ENCODE measurements around the gene GAS6. TPM values are rescaled to one million over a fixed set of nuclear protein-coding genes. Genes with fewer than 3 reads are reported as not detected.

GAS6 gene
- total and polyA plus RNA-seq, 11 donors = 96.7 to 438 (median 183) TPM

DNA sequence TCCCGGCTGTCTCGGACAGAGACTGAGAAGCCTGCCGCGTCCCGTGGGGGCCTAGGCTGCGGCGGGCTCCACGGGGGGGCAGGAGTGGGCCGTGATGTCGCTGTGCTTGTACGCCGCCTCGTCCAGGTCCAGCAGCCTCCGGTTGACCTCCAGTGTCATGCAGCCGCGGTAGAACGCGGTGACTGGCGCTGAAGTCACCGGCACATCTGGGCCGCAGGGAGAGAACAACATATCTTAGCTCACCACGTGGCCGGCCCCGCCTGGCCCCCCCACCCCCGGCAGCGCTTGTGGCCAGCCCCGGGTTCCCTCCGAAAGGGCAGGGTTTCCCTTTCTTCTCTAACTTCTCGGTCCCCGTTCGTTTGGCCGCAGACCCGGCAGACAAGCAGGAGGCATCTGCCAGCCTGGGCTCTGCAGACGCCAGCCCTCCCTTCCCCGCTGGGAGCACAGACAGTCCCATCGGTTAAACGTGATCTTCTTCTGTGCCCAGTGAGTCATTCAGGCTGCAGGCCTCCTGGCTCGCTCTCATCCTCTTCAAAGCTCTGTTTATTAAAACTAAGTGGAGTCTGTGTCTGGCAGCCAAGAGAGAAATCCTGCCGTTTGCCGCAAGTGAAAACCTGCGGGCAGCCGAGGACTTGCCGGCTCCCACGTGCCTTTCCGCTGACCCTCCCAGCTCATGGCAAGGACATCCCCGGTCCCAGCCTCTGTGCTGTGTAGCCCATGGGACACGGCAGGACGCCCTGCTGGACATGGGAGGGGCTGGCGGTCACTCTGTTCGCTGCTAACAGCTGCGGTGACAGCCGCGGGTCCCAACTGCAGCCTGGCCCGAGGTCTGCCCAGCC is 42.8 kb downstream of the GAS6 start:
- TF ChIP-seq, protein P1, sequence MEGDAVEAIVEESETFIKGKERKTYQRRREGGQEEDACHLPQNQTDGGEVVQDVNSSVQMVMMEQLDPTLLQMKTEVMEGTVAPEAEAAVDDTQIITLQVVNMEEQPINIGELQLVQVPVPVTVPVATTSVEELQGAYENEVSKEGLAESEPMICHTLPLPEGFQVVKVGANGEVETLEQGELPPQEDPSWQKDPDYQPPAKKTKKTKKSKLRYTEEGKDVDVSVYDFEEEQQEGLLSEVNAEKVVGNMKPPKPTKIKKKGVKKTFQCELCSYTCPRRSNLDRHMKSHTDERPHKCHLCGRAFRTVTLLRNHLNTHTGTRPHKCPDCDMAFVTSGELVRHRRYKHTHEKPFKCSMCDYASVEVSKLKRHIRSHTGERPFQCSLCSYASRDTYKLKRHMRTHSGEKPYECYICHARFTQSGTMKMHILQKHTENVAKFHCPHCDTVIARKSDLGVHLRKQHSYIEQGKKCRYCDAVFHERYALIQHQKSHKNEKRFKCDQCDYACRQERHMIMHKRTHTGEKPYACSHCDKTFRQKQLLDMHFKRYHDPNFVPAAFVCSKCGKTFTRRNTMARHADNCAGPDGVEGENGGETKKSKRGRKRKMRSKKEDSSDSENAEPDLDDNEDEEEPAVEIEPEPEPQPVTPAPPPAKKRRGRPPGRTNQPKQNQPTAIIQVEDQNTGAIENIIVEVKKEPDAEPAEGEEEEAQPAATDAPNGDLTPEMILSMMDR (IDR thresholded peaks at IDR 0.05) = peak in 6 of 12 donors; percentile 9 to 42 (median 21)
- TF ChIP-seq POLR2A (IDR thresholded peaks at IDR 0.05) = peak in 1 of 2 donors; percentile 20
- Histone ChIP-seq H3K4me3 (peak overlapping the region in 8 of 12 donors; percentile 8 to 33 (median 22)), H3K36me3 (peaks cover 4 to 44% (median 38%) of the 10 kb centered on the region in 9 donors), H3K27ac (peak overlapping the region; percentile 5 to 89 (median 83)), H3K9me3 (no peaks in the 10 kb centered on the region), H3K4me1 (peaks cover 19 to 66% (median 56%) of the 10 kb centered on the region in 12 donors), H3K27me3 (no peaks in the 10 kb centered on the region)
- WGBS, 4 donors = 8 to 18% (median 13%) methylated on average over 34 to 54 of the region's 54 CpGs
- DNase-seq (peak; percentile 78 to 90 (median 86)), ATAC-seq (peak; percentile 78 to 83 (median 82))
- intact Hi-C loops (cut with DNase I) = loop anchor here in 6 of 10 donors (1.0 to 5.0 kb wide), 4 partner anchors 16 to 42 kb away; partner anchors contain the start of gene GAS6 (in 3 of the 6)

DNA sequence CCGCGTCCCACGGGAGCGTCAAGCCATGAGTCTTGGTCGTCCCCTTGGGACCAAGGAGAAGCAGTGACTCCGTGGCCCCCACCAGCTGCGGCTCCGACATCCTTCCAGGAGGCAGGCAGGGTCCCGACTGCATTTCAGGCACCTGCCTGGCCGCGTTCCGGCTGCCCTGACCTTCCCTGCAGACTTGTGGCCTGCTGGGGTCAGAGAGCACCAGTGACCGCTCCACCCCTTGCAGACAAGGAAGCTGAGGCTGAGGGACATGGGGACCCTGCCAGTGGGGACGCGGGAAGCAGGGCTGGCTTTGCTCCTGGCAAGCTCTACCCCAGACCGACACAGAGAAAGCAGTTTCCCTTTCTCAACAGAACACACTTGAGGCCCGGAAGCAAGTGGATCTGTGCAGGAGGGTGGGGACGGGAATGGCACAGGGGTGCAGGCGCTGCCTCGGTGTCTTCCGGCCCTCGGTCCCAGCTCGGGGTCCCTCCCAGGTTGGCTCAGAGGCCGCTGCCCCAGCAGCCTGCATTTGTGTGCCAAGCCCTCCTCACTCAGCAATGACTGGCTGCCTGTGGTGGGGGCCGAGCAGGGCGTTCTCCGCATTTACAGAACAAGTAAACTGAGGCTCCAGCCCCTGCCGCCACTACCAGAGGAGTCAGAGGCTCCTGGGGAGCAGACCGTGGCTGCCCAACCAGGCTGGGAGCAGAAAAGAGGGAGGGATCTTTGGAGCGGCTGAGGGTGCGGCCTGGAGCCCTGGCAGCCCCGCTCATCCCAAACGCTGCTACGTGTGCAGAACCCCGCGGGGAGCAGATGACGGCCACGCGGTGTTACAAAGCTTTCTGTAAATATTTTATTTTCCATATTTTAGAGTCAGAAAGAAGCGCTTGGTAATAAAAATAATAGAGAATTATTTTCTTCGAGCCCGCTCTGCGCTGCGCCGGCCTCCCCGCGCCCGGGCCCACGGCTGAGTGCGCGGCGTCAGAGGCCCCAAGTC is 43.9 kb downstream of the GAS6 start:
- H3K27ac ChIP-seq = peak overlapping the region in 11 of 12 donors; percentile 65 to 89 (median 84)
- peak overlapping the region in 6 of 12 donors; percentile 22 to 33 (median 24) for H3K4me3 ChIP-seq
- 78 to 89% (median 86%) methylated on average over 42 to 52 of the region's 52 CpGs for WGBS, 4 donors
- H3K4me1 ChIP-seq = peaks cover 19 to 71% (median 58%) of the 10 kb centered on the region in 12 donors
- no peaks in the 10 kb centered on the region for H3K27me3 ChIP-seq
- TF ChIP-seq, protein P1 (IDR thresholded peaks at IDR 0.05) = no peak
- ATAC-seq = no peak
- intact Hi-C loops (cut with DNase I) = loop anchor here (2.0 to 5.0 kb wide), 7 partner anchors 17 to 407 kb away; partner anchors contain the start of gene GAS6 (in 5 of the 10)
- H3K36me3 ChIP-seq = peaks cover 4 to 34% (median 28%) of the 10 kb centered on the region in 9 donors
- no peaks in the 10 kb centered on the region for H3K9me3 ChIP-seq
- DNase-seq = peak in 1 of 5 donors; percentile 60

DNA sequence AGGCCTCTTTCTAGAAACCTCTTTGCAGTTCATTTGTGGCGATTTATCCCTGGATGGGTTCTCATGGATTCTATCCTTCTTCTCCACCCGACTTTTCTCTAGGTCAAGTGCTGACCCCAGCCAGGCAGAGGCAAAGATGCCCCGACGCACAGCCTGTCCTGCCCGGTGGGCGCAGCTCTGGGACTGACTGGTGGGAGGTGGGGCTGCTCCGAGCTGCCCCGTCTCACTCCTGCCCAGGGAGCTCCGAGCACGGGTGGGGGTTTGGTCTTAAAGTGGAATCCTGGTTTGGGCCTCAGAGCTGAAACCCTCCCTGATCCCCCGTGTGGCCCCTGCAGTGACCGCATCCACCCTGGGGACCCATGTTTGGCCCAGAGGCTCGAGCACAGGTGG is 44.5 kb downstream of the GAS6 start:
- Histone ChIP-seq H3K4me3 (peak overlapping the region in 1 of 12 donors; percentile 12), H3K9me3 (no peaks in the 10 kb centered on the region), H3K27me3 (no peaks in the 10 kb centered on the region), H3K27ac (peak overlapping the region in 5 of 12 donors; percentile 13 to 89 (median 87)), H3K36me3 (peaks cover 4 to 33% (median 22%) of the 10 kb centered on the region in 9 donors), H3K4me1 (peaks cover 19 to 71% (median 58%) of the 10 kb centered on the region in 12 donors)
- peak in 1 of 5 donors; percentile 60 for DNase-seq
- TF ChIP-seq, protein P1 (IDR thresholded peaks at IDR 0.05) = no peak
- TF ChIP-seq POLR2A (IDR thresholded peaks at IDR 0.05) = no peak
- no peak for ATAC-seq
- WGBS, 4 donors = 84 to 92% (median 88%) methylated on average over 11 to 13 of the region's 13 CpGs
- intact Hi-C loops (cut with DNase I) = loop anchor here in 7 of 10 donors (5.0 kb wide), 5 partner anchors 43 to 408 kb away; partner anchors contain the start of gene GAS6 (in 2 of the 7)
